ENCODE results near the gene ANKRD33B. TPM values are rescaled to one million over a fixed set of nuclear protein-coding genes. Genes with fewer than 3 reads are reported as not detected.

Gene ANKRD33B
- total and polyA plus RNA-seq, 2 of the 8 experiments (the other 6 are each of a cell fraction or from before 2014, with no cell fraction given), result 6.9 to 20.6 TPM

GRCh38 chr5:10702040-10702629 is 138.3 kb downstream of the ANKRD33B start:
- Histone ChIP-seq H3K9ac (replicated peaks in 1 of 4; ENCODE audit: extremely low read depth in 1 of 4, low read depth in 3 of 4, low read length in 3 of 4) (no peak overlapping the region), H3K4me1 (replicated peaks in 1 of 4; ENCODE audit: control insufficient read depth in 3 of 4, insufficient read depth in 4 of 4, low read length in 3 of 4) (peaks cover 4 to 17% (median 11%) of the 10 kb centered on the region in 4 experiments), H3K23me2 (ENCODE audit: low read depth, low read length) (no peaks in the 10 kb centered on the region), H3K14ac (ENCODE audit: insufficient read length) (no peak overlapping the region), H3K9me3 (ENCODE audit: insufficient read depth in 2 of 2, low read depth in 1 of 2, low read length in 1 of 2) (no peaks in the 10 kb centered on the region), H2BK15ac (ENCODE audit: low read length) (no peak overlapping the region), H3K18ac (ENCODE audit: extremely low read depth, low read length) (no peak overlapping the region; the same call in 1 of the 2 replicates), H4K20me1 (replicated peaks in 1 of 2; ENCODE audit: control insufficient read depth in 1 of 2, insufficient read depth in 2 of 2, low read length in 2 of 2) (peaks cover 1 to 2% of the 10 kb centered on the region in 2 experiments), H3K27me3 (replicated peaks in 1 of 4; ENCODE audit: control insufficient read depth in 3 of 4, extremely low read depth in 1 of 4, insufficient read depth in 3 of 4, low read length in 3 of 4) (no peaks in the 10 kb centered on the region), H4K5ac (ENCODE audit: insufficient read length, low read depth, low read length) (no peak overlapping the region), H3K4me2 (ENCODE audit: insufficient read depth in 1 of 2, low read depth in 2 of 2, low read length in 2 of 2) (no peak overlapping the region), H3K23ac (ENCODE audit: insufficient read length) (no peak overlapping the region), H3K79me1 (ENCODE audit: low read depth, low read length) (peaks cover 2% of the 10 kb centered on the region; the same call in 1 of the 2 replicates), H2AFZ (ENCODE audit: low read length) (no peak overlapping the region), H2BK12ac (ENCODE audit: low read depth, low read length) (no peak overlapping the region), H3K4ac (replicated peaks; ENCODE audit: insufficient read length, low read depth, low read length) (no peak overlapping the region), H2AK5ac (ENCODE audit: low read depth, low read length) (no peak overlapping the region; the same call in 1 of the 2 replicates), H3K27ac (ENCODE audit: low read depth, low read length) (no peak overlapping the region), H2BK5ac (ENCODE audit: low read depth, low read length) (no peak overlapping the region), H2BK120ac (replicated peaks; ENCODE audit: low read depth, low read length) (no peak overlapping the region), H3K36me3 (ENCODE audit: control insufficient read depth in 2 of 4, insufficient read depth in 4 of 4, low read length in 3 of 4) (no peaks in the 10 kb centered on the region), H3K79me2 (ENCODE audit: control insufficient read depth in 1 of 2, insufficient read depth in 2 of 2, low read length in 2 of 2) (no peaks in the 10 kb centered on the region), H3K4me3 (ENCODE audit: extremely low read depth in 1 of 4, insufficient read depth in 2 of 4, low read depth in 3 of 4, low read length in 4 of 4) (no peak overlapping the region), H2BK20ac (ENCODE audit: low read length) (no peak overlapping the region), H4K91ac (replicated peaks; ENCODE audit: insufficient read length, low read length) (no peak overlapping the region), H3K56ac (replicated peaks; ENCODE audit: insufficient read length, low read depth, low read length) (no peak overlapping the region), H4K8ac (ENCODE audit: extremely low read depth, insufficient read depth, low read length) (no peak overlapping the region)
- DNase-seq (ENCODE audit: low read depth in 1 of 2, low spot score in 2 of 2) (no peak), FAIRE-seq (no peak)
- TF ChIP-seq EZH2 (IDR thresholded peaks at IDR 0.05; ENCODE audit: low read depth, low read length, severe bottlenecking), result no peak
- TF ChIP-seq SP2 (IDR thresholded peaks at IDR 0.05; ENCODE audit: low read length), result no peak
- TF ChIP-seq CTBP2 (IDR thresholded peaks at IDR 0.05; ENCODE audit: borderline replicate concordance, insufficient read depth, insufficient read length, low read length), result no peak
- TF ChIP-seq TCF12 (IDR thresholded peaks at IDR 0.05; ENCODE audit: low read depth, low read length), result no peak
- 89% methylated on average over 9 of the region's 9 CpGs; no CpG with 5 or more reads in 1 of the 2 experiments for WGBS, 2 experiments (ENCODE audit: extremely low coverage in 1 of 2, insufficient coverage in 1 of 2, insufficient read length in 1 of 2, insufficient replicate concordance in 2 of 2, low coverage in 1 of 2, low lambda C conversion rate in 2 of 2, missing lambda C conversion rate in 1 of 2)
- ChIA-PET POLR2A (ENCODE audit: partially characterized antibody) (no interaction called here), CTCF (ENCODE audit: partially characterized antibody) (interaction anchor here (0.7 to 5.6 kb wide), 56 partner anchors 8 to 489 kb away, joined by 3 to 45 read pairs (median 4); no protein-coding TSS in a partner anchor)
